ENCODE measurements around the gene ATP10D.

ATP10D gene

DNA sequence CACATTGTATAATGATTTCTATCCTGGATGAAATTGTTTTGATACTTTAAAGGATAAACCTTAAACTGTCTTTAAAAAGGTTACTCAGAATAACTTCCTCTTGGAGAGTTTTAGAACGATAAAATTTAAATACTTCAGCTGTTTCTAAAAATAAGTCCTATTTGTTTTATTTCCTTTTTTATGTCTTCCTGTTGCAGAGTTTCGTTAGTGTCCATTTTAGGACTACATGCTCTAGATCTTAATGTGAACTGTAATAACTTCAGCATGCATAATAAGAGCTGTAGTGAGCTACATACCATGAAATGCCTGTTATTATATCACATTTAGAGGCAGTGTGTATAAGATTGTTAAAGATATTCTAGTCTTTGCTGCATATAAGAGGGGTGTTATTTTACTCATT lies 14.6 kb downstream of the ATP10D start:
- no peak for DNase-seq (ENCODE audit: extremely low spot score)
- ChIA-PET CTCF (no interaction called here), POLR2A (no interaction called here)
- no peak for TF ChIP-seq NFRKB (IDR thresholded peaks at IDR 0.05)
- TF ChIP-seq SP1 (IDR thresholded peaks at IDR 0.05): no peak
- TF ChIP-seq ZNF384 (IDR thresholded peaks at IDR 0.05): no peak
- no peak for TF ChIP-seq ELF4 (IDR thresholded peaks at IDR 0.05)
- no peak for TF ChIP-seq LEF1 (IDR thresholded peaks at IDR 0.05; ENCODE audit: borderline replicate concordance)
- TF ChIP-seq BHLHE40 (IDR thresholded peaks at IDR 0.05; ENCODE audit: borderline replicate concordance): no peak
- TF ChIP-seq, protein P1, sequence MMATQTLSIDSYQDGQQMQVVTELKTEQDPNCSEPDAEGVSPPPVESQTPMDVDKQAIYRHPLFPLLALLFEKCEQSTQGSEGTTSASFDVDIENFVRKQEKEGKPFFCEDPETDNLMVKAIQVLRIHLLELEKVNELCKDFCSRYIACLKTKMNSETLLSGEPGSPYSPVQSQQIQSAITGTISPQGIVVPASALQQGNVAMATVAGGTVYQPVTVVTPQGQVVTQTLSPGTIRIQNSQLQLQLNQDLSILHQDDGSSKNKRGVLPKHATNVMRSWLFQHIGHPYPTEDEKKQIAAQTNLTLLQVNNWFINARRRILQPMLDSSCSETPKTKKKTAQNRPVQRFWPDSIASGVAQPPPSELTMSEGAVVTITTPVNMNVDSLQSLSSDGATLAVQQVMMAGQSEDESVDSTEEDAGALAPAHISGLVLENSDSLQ (IDR thresholded peaks at IDR 0.05): no peak
- TF ChIP-seq FOXA1 (IDR thresholded peaks at IDR 0.05): no peak

DNA sequence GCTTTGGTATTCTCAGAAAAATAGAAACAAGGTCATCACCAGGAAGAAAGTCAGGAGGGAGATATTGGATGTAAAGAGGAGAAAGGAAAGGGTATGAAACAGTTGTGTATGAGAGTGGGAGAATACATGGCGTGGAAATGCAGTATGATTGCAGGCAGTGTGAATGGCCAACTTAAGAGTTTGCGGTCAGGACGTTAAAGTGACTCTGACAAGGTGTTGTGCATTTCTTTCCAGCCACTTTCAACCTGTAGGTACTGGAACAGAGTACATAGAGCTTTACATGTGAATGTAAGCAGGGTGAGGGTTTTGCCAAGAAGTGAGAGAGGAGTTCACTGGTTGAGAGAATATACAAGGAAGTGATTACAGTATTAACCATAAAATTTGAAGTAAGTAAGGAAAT lies 15.7 kb downstream of the ATP10D start:
- ChIA-PET POLR2A (no interaction called here), CTCF (no interaction called here)
- no peak for TF ChIP-seq BHLHE40 (IDR thresholded peaks at IDR 0.05; ENCODE audit: borderline replicate concordance)
- TF ChIP-seq FOXK2 (IDR thresholded peaks at IDR 0.05): no peak
- TF ChIP-seq ZNF384 (IDR thresholded peaks at IDR 0.05): no peak
- TF ChIP-seq L3MBTL2 (conservative IDR thresholded peaks at IDR 0.05): no peak
- no peak for DNase-seq (ENCODE audit: extremely low spot score)

DNA sequence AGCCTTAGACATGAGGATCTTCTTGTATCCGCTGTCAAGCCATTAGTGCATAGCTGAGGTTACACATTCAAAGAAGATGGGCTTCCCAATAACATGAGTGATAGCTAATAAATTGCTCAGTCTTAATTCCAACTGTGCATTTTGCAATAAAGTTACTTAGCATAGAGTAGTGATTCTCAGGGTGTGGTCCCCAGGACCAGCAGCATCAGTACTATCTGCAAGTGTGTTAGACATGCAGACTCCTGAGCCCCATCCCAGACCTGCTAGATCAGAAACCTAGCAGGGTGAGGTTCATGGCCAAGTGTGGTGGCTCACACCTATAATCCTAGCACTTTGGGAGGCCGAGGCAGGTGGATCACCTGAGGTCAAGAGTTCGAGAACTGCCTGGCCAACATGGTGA lies 20.1 kb downstream of the ATP10D start:
- CTCF ChIA-PET: no interaction called here
- no peak for DNase-seq (ENCODE audit: extremely low spot score)
- TF ChIP-seq LEF1 (IDR thresholded peaks at IDR 0.05; ENCODE audit: borderline replicate concordance) (no peak), ELF4 (IDR thresholded peaks at IDR 0.05) (no peak), CTBP1 (IDR thresholded peaks at IDR 0.05; ENCODE audit: borderline replicate concordance) (no peak), SP1 (IDR thresholded peaks at IDR 0.05) (no peak), ARNT (IDR thresholded peaks at IDR 0.05) (no peak), BHLHE40 (IDR thresholded peaks at IDR 0.05; ENCODE audit: borderline replicate concordance) (no peak), L3MBTL2 (conservative IDR thresholded peaks at IDR 0.05) (no peak), FOXK2 (IDR thresholded peaks at IDR 0.05) (no peak), FOXM1 (IDR thresholded peaks at IDR 0.05; ENCODE audit: borderline replicate concordance) (no peak), HDGF (IDR thresholded peaks at IDR 0.05; ENCODE audit: borderline replicate concordance) (no peak), ZNF384 (IDR thresholded peaks at IDR 0.05) (no peak), TARDBP (IDR thresholded peaks at IDR 0.05) (no peak), FOXA1 (IDR thresholded peaks at IDR 0.05) (no peak)
- TF ChIP-seq, protein P1 (IDR thresholded peaks at IDR 0.05): no peak
- POLR2A ChIA-PET: no interaction called here

DNA sequence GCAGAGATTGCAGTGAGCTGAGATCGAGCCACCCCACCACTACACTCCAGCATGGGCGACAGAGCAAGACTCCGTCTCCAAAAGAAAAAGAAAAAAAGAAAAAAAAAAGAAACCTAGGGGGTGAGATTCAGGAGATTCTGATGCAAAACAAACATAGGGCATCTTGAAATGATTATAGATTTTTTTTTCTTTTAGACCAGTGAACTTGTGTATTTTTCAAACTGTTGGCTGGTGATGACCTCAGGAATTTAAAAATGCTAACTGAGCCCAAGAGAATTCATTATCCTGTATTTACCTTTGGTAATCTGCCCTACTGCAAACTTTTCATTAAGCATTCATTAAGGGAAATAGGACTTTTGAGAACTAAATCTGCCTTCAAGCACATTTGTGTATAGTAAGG lies 20.6 kb downstream of the ATP10D start:
- DNase-seq (ENCODE audit: extremely low spot score): no peak
- no peak for TF ChIP-seq FOXM1 (IDR thresholded peaks at IDR 0.05; ENCODE audit: borderline replicate concordance)
- TF ChIP-seq CTBP1 (IDR thresholded peaks at IDR 0.05; ENCODE audit: borderline replicate concordance): no peak
- TF ChIP-seq LEF1 (IDR thresholded peaks at IDR 0.05; ENCODE audit: borderline replicate concordance): no peak
- ChIA-PET CTCF (no interaction called here), POLR2A (no interaction called here)

DNA sequence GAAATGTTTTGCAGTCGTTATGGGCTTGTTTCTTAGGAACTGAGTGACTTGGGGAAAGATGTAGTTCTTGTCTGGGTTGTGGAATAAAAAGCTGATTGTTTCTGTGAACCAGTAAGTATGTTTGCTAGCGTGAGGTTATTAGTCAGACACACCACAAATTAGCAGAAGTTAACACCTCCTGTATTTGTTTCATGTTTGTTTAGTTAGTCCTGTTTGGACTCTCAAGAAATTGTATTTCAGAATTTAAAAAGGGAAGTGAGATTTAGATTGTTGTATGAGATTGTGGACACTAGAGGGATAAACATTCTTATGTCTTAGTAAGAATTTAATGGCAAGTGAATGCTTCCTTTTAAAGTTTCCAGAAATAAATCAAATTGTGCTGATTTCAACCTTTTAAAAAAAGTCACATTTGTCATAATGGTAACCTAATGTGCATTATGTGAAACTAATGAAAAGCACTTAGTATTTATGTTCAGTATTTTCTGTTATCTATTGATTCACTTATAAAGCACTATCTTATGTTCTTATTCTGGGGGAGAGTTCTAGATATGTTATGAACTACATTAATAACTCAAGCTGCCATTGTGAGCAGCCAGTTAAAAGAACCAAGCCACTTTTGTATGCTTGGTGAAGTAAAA lies 25.6 kb downstream of the ATP10D start:
- TF ChIP-seq TARDBP (IDR thresholded peaks at IDR 0.05): no peak
- no peak for TF ChIP-seq ELF4 (IDR thresholded peaks at IDR 0.05)
- TF ChIP-seq SUZ12 (IDR thresholded peaks at IDR 0.05): no peak
- no peak for TF ChIP-seq LEF1 (IDR thresholded peaks at IDR 0.05; ENCODE audit: borderline replicate concordance)
- TF ChIP-seq ARNT (IDR thresholded peaks at IDR 0.05): no peak
- no peak for TF ChIP-seq L3MBTL2 (conservative IDR thresholded peaks at IDR 0.05)
- TF ChIP-seq NFRKB (IDR thresholded peaks at IDR 0.05): no peak
- ChIA-PET CTCF (no interaction called here), POLR2A (no interaction called here)
- DNase-seq (ENCODE audit: extremely low spot score): no peak

DNA sequence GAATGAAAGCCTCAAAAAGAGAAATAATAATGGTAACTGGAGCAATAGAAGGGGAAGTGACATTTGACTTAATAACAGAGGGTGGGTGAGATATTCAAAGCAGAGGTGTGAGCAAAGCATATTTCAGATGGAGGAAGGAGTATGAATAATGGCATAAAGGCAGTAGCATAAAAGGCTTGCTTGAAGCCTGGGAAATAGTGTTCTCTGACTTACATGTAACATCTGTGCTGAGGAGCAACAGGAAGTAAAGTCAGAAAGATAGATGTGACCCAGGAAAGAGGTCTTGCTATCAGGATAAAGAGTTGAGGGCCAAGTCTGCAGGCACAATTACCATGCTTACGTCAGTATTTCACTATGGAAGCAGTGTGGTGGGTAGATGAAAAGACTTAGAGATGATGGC lies 28.4 kb downstream of the ATP10D start:
- POLR2A ChIA-PET: no interaction called here
- CTCF ChIA-PET: no interaction called here
- no peak for DNase-seq (ENCODE audit: extremely low spot score)
- TF ChIP-seq LEF1 (IDR thresholded peaks at IDR 0.05; ENCODE audit: borderline replicate concordance): no peak
- TF ChIP-seq, protein P1 (IDR thresholded peaks at IDR 0.05): no peak
- TF ChIP-seq SP1 (IDR thresholded peaks at IDR 0.05): no peak
- TF ChIP-seq ELF4 (IDR thresholded peaks at IDR 0.05): no peak
- no peak for TF ChIP-seq ARNT (IDR thresholded peaks at IDR 0.05)
- TF ChIP-seq L3MBTL2 (conservative IDR thresholded peaks at IDR 0.05): no peak
- TF ChIP-seq FOXA1 (IDR thresholded peaks at IDR 0.05): no peak
- TF ChIP-seq ZNF384 (IDR thresholded peaks at IDR 0.05): no peak
- no peak for TF ChIP-seq SUZ12 (IDR thresholded peaks at IDR 0.05)
- TF ChIP-seq NFRKB (IDR thresholded peaks at IDR 0.05): no peak
- no peak for TF ChIP-seq BHLHE40 (IDR thresholded peaks at IDR 0.05; ENCODE audit: borderline replicate concordance)
- TF ChIP-seq FOXM1 (IDR thresholded peaks at IDR 0.05; ENCODE audit: borderline replicate concordance): no peak
- no peak for TF ChIP-seq HDGF (IDR thresholded peaks at IDR 0.05; ENCODE audit: borderline replicate concordance)
- TF ChIP-seq CTBP1 (IDR thresholded peaks at IDR 0.05; ENCODE audit: borderline replicate concordance): no peak
- no peak for TF ChIP-seq FOXK2 (IDR thresholded peaks at IDR 0.05)
- no peak for TF ChIP-seq TARDBP (IDR thresholded peaks at IDR 0.05)
